HL-60/S4 treated with phorbol 12-myristate 13-acetate at 8.2 ng/mL for 4 days and 3 days (cell line): ENCODE data around the gene PLA2G15.

Experiments
- in situ Hi-C: fragments of 300-500 bp; cut with MboI; formaldehyde crosslinking; loops from 2 replicates; pipeline ENCODE4 v1.15.0; 2022; ENCODE audit warnings: low sequenced_read_pairs

Gene PLA2G15

DNA sequence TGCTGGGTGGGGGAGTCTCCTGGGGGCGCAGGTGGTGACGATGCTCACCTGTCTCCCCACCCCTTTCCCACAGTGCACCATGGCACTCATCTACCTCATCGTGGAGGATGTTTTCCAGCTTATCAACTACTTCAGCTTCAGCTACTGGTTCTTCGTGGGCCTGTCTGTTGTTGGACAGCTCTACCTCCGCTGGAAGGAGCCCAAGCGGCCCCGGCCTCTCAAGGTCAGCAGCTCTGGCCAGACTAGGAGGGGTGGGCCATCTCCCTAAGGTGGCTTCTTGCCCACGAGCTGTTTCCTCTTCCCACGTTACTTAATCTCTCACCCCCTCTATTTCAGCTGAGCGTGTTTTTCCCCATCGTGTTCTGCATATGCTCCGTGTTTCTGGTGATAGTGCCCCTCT is 51.1 kb downstream of the PLA2G15 start:
- in situ Hi-C loops: no loop called here

DNA sequence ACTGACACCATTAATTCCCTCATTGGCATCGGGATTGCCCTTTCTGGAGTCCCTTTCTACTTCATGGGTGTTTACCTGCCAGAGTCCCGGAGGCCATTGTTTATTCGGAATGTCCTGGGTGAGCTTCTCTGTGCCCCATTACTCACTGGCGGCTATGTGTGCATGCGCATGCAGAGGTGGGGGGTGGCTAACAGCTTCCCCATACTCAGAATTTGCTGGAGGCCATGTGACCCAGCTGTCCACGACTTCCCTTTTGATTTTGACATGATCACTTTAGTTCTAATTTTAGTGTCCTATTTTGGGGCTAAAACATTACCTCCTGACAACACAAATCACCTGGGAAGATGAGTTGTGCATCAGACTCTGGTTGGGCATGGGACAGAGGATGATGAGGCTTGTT is 51.5 kb downstream of the PLA2G15 start:
- in situ Hi-C loops: no loop called here

DNA sequence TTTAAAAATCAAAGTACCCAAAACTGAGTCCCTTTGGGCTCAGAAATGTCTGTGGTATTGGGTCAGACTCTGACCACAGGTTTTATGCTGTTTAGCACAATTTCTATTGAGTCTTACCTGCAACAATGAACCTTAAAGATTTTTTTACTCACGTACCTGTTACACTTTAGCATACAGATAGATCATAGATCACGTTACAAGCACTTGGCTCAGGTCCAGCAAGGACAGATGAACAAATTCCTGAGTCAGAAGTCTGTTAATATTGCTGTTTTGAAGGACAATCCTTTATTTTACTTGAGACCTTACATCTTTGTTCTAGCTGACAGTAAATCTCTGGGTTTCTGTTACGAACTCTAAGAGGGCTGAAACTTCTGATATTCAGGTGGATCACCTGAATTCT is 52.7 kb downstream of the PLA2G15 start:
- in situ Hi-C loops: no loop called here

DNA sequence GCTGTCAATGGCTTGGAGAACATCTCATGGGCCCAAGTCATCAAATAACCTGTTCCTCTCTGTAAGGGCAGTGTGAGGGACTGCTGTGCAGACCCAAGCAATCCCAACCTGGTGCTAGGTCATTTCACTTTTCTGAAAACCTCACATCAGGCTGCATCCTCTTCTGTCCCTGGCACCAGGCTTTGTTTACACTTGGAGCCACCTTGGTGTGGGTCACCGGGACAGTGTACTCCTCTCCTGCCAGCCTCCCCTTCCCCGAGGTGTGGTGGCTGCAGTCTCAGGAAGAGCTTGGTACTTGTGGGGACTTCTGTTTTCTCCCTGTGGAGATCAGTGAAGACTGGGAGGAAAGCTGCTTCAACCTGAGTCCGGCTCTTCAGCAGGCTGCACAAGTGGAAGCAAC is 53.1 kb downstream of the PLA2G15 start:
- in situ Hi-C loops: no loop called here

DNA sequence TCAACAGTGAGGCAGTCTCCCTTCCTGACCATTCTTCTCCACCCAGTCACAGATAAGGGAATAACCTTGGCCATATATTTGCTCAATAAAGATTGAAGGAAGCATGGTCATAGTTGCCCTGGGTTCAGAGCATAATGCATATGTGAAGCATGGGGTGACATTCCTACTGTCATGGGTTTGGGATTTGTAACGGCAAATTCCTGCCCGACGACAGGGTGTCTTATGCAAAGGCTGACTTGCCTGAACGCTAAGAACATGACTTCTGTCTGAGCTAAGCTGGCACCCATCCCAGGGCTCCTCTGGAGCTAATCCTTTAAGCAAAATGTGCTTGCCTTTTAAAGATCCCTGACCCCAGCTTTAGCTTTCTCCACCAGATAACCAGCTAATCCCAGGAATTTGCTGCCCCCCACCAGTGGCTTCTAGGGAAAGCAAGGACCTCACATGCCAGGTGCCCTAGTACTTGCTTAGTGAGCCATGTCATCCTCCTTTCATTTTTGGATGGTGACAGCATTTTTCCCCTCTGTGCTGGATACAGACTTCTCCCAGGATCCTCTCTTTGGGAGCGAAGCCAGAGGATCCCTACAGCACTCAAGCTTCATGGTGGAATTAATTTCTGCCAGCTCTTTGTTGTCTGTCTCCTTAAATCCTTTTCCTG is 53.9 kb downstream of the PLA2G15 start:
- in situ Hi-C loops: no loop called here

DNA sequence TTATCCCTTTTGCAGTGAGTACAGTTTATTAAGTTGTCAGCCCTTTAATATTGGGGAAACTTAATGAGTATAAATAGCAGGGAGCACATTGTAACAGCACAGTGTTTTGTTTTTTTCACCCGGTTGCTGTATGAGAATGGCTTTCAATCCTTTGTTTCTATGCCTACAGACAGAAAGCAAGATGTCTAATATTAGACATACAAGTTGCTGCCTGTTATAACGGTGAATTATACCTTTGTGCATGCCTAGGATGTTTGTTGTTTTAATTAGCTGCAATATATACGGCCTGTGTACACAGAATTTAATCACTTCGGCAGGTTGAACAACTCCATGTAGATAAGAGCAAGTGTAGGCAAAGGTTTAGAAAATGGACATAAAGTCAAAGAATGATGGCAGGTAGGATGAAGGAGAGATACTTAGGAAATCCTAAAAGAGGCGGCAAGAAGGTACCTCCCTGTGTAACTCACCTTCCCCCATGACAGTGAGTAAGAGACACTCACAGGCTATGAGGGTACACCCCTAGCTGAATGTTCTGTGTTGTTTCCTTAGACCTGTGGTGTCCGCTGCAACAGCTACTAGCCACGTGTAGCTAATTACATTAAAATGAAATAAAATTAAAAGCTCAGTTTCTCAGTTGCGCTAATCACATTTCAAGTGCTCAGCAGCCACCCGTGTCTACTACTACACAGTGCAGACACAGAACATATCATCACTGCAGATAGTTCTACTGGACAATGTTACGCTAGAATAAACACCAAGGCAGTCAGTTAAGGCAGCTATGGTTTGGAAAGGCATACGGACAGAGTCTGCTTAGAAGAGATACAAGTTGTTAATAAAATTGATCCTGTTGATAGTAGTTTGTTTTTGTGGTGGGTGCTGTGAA is 54.6 kb downstream of the PLA2G15 start:
- in situ Hi-C loops: no loop called here

DNA sequence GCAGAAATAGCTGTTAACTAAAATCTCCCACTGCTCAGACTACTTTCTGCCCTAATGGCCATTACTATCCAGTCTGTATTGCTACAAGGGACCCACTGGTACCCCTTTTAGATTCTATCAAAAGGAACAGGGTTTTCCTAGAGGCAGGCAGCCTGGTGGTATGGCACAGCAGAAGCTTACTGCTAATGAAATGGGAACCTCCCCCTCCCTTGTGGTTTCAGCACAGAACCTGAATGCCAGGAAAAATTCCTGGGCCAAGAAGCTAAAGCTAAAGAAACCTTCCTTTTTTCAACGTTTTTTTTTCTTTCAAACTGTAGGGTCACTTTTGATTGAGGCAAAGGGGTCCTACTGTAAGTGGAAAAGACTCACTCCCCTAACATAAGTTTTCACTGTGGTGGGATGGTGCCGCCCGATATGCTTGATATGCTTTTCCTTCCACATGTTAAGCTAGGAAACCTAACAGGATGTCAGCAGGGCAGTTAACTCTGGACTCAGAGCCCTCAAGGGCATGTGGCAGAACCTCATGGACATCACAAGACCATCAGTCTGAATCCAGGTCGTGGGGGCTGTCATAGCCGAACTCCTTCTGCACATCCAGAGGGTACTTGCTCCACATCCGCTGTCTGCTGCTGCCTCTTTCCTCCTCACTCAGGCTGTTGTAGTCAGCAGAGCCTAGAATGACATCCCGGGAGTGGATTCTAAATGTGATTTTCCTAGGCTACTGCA is 55.7 kb downstream of the PLA2G15 start:
- in situ Hi-C loops: no loop called here

DNA sequence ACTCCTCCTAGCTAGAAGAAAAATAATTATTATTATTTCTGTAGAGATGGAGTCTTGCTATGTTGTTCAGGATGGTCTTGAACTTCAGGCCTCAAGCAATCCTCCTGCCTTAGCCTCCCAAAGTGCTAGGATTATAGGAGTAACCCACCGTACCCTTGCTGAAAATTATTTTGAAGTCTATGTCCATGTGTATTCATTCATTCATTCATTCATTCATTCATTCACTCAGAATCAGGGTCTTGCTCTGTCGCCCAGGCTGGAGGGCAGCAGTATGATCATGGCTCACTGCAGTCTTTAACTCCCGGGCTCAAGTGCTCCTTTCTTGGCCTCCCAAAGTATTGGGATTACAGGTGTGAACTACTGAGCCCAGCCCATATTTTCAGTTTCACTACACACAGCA is 61.5 kb downstream of the PLA2G15 start:
- in situ Hi-C loops: no loop called here

DNA sequence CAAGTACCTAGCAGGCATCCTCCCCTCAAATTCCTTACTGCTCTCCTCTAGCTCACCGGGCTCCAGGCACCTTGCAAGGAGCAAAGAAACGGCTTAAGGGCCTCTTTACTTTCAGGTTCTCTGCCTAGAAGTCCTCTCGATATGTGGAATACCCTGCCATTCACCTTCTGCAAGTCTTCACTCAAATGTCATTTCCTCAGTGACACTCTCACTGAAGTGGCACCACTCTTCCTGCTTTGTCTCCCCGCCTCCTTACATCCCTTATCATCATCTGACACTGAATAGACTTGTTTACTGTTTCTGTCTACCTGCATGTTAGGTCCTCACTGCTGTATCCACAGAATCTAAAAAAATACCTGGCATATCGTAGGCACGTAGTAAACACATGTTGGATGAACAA is 64.6 kb downstream of the PLA2G15 start:
- in situ Hi-C loops: no loop called here

DNA sequence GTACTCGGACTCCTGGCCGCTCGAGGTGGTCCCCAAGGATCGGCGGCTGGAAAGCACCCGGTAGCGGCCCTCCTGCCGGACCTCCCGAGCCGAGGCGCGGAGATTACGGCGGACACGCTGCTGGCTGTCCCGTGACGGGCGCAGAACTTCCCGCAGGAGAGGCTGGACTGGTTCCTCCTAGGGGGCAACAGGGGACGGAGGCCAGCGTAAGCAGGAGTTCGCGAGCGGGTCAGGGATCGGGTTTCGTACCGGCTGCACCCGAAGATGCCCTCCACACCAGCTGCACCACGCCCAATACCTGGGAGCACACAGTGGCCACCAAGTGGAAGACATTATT is 65.2 kb downstream of the PLA2G15 start:
- in situ Hi-C loops: no loop called here
